GM18873 (cell line): ENCODE measurements around the gene EVC2.

Experiments
- ATAC-seq: cut with Tn5 transposase; IDR thresholded peaks from one replicate; pipeline ENCODE4 v1.9.1; 2021; ENCODE audit warnings: mild to moderate bottlenecking, moderate library complexity, moderate number of reproducible peaks; ENCODE audit not compliant: unreplicated experiment, low FRiP score

Gene EVC2

GRCh38 chr4:5708449-5709206 lies at the start of gene EVC2:
TSS of gene EVC2 (minus strand) at chr4:5708559. CDS start at chr4:5708513, 46 bp downstream.
- ATAC-seq = no peak

- ATAC-seq = no peak
Measured at GRCh38 chr4:5757954-5758353, 49.6 kb upstream of the EVC2 start.

- ATAC-seq = no peak
Measured at GRCh38 chr4:5757536-5757935, 49.2 kb upstream of the EVC2 start.

- no peak for ATAC-seq
Measured at GRCh38 chr4:5757091-5757490, 48.7 kb upstream of the EVC2 start.

- no peak for ATAC-seq
Measured at GRCh38 chr4:5756271-5756670, 47.9 kb upstream of the EVC2 start.

- no peak for ATAC-seq
Measured at GRCh38 chr4:5755679-5756078, 47.3 kb upstream of the EVC2 start.

GRCh38 chr4:5755161-5755560 lies 46.8 kb upstream of the EVC2 start:
- ATAC-seq = no peak

GRCh38 chr4:5754529-5754881 lies 46.1 kb upstream of the EVC2 start:
- ATAC-seq = no peak

- no peak for ATAC-seq
Measured at GRCh38 chr4:5753766-5754528, 45.6 kb upstream of the EVC2 start.

- no peak for ATAC-seq
Measured at GRCh38 chr4:5753366-5753765, 45.0 kb upstream of the EVC2 start.

- no peak for ATAC-seq
Measured at GRCh38 chr4:5752376-5753184, 44.2 kb upstream of the EVC2 start.

- no peak for ATAC-seq
Measured at GRCh38 chr4:5751666-5752375, 43.5 kb upstream of the EVC2 start.

GRCh38 chr4:5750946-5751665 lies 42.7 kb upstream of the EVC2 start:
- ATAC-seq = no peak

- no peak for ATAC-seq
Measured at GRCh38 chr4:5750052-5750945, 41.9 kb upstream of the EVC2 start.

GRCh38 chr4:5749568-5749967 lies 41.2 kb upstream of the EVC2 start:
- no peak for ATAC-seq

- no peak for ATAC-seq
Measured at GRCh38 chr4:5747738-5748375, 39.5 kb upstream of the EVC2 start.

- no peak for ATAC-seq
Measured at GRCh38 chr4:5746829-5747737, 38.7 kb upstream of the EVC2 start.
